ENCODE results near the gene DIP2C.

DIP2C gene

GRCh38 chr10:247480-247879 lies 442.0 kb downstream of the DIP2C start:
- Histone ChIP-seq H3K9me3 (ENCODE audit: low read length) (no peaks in the 10 kb centered on the region), H3K27me3 (ENCODE audit: insufficient read depth, low read length) (no peaks in the 10 kb centered on the region), H2AFZ (ENCODE audit: low read depth, low read length) (no peak overlapping the region), H3K36me3 (ENCODE audit: insufficient read depth, low read length) (peaks cover 82% of the 10 kb centered on the region), H3K4me1 (ENCODE audit: insufficient read depth, low read length) (no peaks in the 10 kb centered on the region), H3K4me3 (ENCODE audit: low read length) (no peak overlapping the region)

DNA sequence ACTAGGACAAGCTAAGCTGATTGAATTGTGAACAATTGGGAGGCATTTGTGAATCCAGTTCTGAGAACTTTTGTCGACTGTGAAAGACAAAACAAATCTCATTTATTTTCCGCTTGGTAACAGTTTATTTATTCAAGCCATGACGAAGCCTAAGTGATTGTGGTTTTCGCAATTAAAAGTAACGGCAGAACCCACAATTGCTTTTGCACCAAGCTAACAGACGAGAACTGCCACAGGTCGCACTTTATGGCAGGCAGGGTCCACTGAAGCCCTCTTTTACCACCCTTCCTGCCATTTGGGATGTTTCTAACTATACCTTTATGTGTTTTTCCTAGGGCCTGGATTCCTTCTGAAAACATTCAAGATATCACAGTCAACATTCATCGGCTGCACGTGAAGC lies 443.0 kb downstream of the DIP2C start:
- H3K9me3 ChIP-seq (ENCODE audit: low read length) = no peaks in the 10 kb centered on the region
- peaks cover 79% of the 10 kb centered on the region for H3K36me3 ChIP-seq (ENCODE audit: insufficient read depth, low read length)
- H3K4me1 ChIP-seq (ENCODE audit: insufficient read depth, low read length) = peaks cover 2% of the 10 kb centered on the region
- no peaks in the 10 kb centered on the region for H3K27me3 ChIP-seq (ENCODE audit: insufficient read depth, low read length)
- H2AFZ ChIP-seq (ENCODE audit: low read depth, low read length) = no peak overlapping the region
- H3K4me3 ChIP-seq (ENCODE audit: low read length) = no peak overlapping the region

GRCh38 chr10:244227-244626 lies 445.2 kb downstream of the DIP2C start:
- no peaks in the 10 kb centered on the region for H3K9me3 ChIP-seq (ENCODE audit: low read length)
- no peaks in the 10 kb centered on the region for H3K27me3 ChIP-seq (ENCODE audit: insufficient read depth, low read length)
- no peak overlapping the region for H2AFZ ChIP-seq (ENCODE audit: low read depth, low read length)
- H3K4me3 ChIP-seq (ENCODE audit: low read length) = no peak overlapping the region
- peaks cover 71% of the 10 kb centered on the region for H3K36me3 ChIP-seq (ENCODE audit: insufficient read depth, low read length)
- H3K4me1 ChIP-seq (ENCODE audit: insufficient read depth, low read length) = peaks cover 2% of the 10 kb centered on the region

GRCh38 chr10:241966-242643 lies 447.4 kb downstream of the DIP2C start:
- H3K4me3 ChIP-seq (ENCODE audit: low read length) = no peak overlapping the region
- peaks cover 65% of the 10 kb centered on the region for H3K36me3 ChIP-seq (ENCODE audit: insufficient read depth, low read length)
- H2AFZ ChIP-seq (ENCODE audit: low read depth, low read length) = no peak overlapping the region
- H3K27me3 ChIP-seq (ENCODE audit: insufficient read depth, low read length) = no peaks in the 10 kb centered on the region
- no peaks in the 10 kb centered on the region for H3K9me3 ChIP-seq (ENCODE audit: low read length)
- H3K4me1 ChIP-seq (ENCODE audit: insufficient read depth, low read length) = peaks cover 2% of the 10 kb centered on the region

- H3K27me3 ChIP-seq (ENCODE audit: insufficient read depth, low read length) = no peaks in the 10 kb centered on the region
- H3K4me3 ChIP-seq (ENCODE audit: low read length) = no peak overlapping the region
- no peaks in the 10 kb centered on the region for H3K9me3 ChIP-seq (ENCODE audit: low read length)
- H3K4me1 ChIP-seq (ENCODE audit: insufficient read depth, low read length) = peaks cover 2% of the 10 kb centered on the region
- H2AFZ ChIP-seq (ENCODE audit: low read depth, low read length) = no peak overlapping the region
- H3K36me3 ChIP-seq (ENCODE audit: insufficient read depth, low read length) = peaks cover 64% of the 10 kb centered on the region
These were observed 448.0 kb downstream of the DIP2C start for GRCh38 chr10:241451-241850.

DNA sequence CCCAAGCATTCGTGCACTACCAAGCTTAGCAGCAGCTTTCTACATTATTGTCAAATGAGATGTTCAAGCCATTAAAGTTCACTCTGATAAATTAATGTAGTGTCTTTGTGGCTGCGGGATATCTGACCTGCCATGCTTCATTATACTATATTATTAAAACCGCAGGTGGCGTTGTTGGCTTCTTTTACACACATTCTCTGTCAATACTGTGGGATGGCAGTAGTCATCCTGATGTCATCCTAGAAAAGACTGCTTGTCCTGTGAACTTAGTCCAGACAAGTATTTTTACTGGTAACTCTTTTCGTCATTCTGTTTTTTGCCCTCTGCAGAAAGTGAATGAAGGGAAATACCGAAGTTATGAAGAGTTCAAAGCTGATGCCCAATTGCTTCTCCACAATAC lies 450.4 kb downstream of the DIP2C start:
- peaks cover 51% of the 10 kb centered on the region for H3K36me3 ChIP-seq (ENCODE audit: insufficient read depth, low read length)
- no peaks in the 10 kb centered on the region for H3K27me3 ChIP-seq (ENCODE audit: insufficient read depth, low read length)
- no peaks in the 10 kb centered on the region for H3K9me3 ChIP-seq (ENCODE audit: low read length)
- no peak overlapping the region for H2AFZ ChIP-seq (ENCODE audit: low read depth, low read length)
- peaks cover 2% of the 10 kb centered on the region for H3K4me1 ChIP-seq (ENCODE audit: insufficient read depth, low read length)
- no peak overlapping the region for H3K4me3 ChIP-seq (ENCODE audit: low read length)

DNA sequence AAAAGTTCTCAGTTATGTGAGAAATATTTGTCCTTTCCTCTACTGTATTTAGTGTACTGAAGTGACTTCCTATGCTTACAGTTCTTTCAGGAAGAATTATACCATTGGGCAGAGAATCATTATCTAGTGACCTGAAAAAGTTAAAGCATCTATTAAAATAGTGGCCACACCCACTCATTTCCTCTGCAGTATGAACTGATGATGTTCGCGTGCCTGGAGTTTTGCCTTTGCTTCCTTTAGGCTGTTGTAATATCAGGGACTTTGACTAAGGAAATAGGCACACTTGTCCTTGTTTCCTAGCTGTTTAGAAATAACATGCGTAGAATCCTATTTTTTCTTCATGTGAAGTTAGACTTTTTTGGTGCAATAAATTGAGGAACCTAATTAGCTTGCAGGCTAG lies 453.6 kb downstream of the DIP2C start:
- H3K9me3 ChIP-seq (ENCODE audit: low read length) = no peaks in the 10 kb centered on the region
- H3K4me1 ChIP-seq (ENCODE audit: insufficient read depth, low read length) = no peaks in the 10 kb centered on the region
- H3K4me3 ChIP-seq (ENCODE audit: low read length) = no peak overlapping the region
- H3K36me3 ChIP-seq (ENCODE audit: insufficient read depth, low read length) = peaks cover 37% of the 10 kb centered on the region
- no peaks in the 10 kb centered on the region for H3K27me3 ChIP-seq (ENCODE audit: insufficient read depth, low read length)
- H2AFZ ChIP-seq (ENCODE audit: low read depth, low read length) = no peak overlapping the region

- no peaks in the 10 kb centered on the region for H3K27me3 ChIP-seq (ENCODE audit: insufficient read depth, low read length)
- no peak overlapping the region for H3K4me3 ChIP-seq (ENCODE audit: low read length)
- H3K4me1 ChIP-seq (ENCODE audit: insufficient read depth, low read length) = no peaks in the 10 kb centered on the region
- H3K9me3 ChIP-seq (ENCODE audit: low read length) = no peaks in the 10 kb centered on the region
- no peak overlapping the region for H2AFZ ChIP-seq (ENCODE audit: low read depth, low read length)
- H3K36me3 ChIP-seq (ENCODE audit: insufficient read depth, low read length) = peaks cover 30% of the 10 kb centered on the region
These were observed 454.6 kb downstream of the DIP2C start for GRCh38 chr10:234708-235406.

- Histone ChIP-seq H3K4me3 (ENCODE audit: low read length) (no peak overlapping the region), H3K9me3 (ENCODE audit: low read length) (no peaks in the 10 kb centered on the region), H3K27me3 (ENCODE audit: insufficient read depth, low read length) (no peaks in the 10 kb centered on the region), H3K4me1 (ENCODE audit: insufficient read depth, low read length) (no peaks in the 10 kb centered on the region), H3K36me3 (ENCODE audit: insufficient read depth, low read length) (peaks cover 14% of the 10 kb centered on the region), H2AFZ (ENCODE audit: low read depth, low read length) (no peak overlapping the region)
These were observed 456.6 kb downstream of the DIP2C start for GRCh38 chr10:232878-233277.

DNA sequence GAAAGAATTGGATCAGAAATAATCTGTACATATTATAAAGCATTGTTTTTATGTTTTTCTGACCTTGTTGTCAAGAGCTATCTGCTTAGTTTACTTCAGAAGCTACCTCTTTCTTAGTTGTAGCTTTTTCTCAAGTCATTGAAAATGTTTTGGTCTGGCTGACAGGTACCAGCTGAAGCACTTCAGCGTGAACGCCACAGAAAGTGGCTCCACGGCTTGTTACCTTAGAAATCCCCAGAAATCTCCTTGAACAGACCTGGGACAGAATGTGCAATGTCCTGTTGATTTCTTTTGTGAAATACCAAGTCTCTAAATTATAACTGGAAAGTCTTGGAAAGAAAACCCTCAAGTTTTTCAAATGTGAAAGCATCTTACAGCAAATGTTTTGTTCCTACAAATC lies 457.4 kb downstream of the DIP2C start:
- Histone ChIP-seq H3K36me3 (ENCODE audit: insufficient read depth, low read length) (peaks cover 9% of the 10 kb centered on the region), H3K9me3 (ENCODE audit: low read length) (no peaks in the 10 kb centered on the region), H3K4me1 (ENCODE audit: insufficient read depth, low read length) (no peaks in the 10 kb centered on the region), H2AFZ (ENCODE audit: low read depth, low read length) (no peak overlapping the region), H3K4me3 (ENCODE audit: low read length) (no peak overlapping the region), H3K27me3 (ENCODE audit: insufficient read depth, low read length) (no peaks in the 10 kb centered on the region)

GRCh38 chr10:230758-231157 lies 458.7 kb downstream of the DIP2C start:
- Histone ChIP-seq H3K36me3 (ENCODE audit: insufficient read depth, low read length) (peaks cover 3% of the 10 kb centered on the region), H3K4me3 (ENCODE audit: low read length) (no peak overlapping the region), H3K27me3 (ENCODE audit: insufficient read depth, low read length) (no peaks in the 10 kb centered on the region)

DNA sequence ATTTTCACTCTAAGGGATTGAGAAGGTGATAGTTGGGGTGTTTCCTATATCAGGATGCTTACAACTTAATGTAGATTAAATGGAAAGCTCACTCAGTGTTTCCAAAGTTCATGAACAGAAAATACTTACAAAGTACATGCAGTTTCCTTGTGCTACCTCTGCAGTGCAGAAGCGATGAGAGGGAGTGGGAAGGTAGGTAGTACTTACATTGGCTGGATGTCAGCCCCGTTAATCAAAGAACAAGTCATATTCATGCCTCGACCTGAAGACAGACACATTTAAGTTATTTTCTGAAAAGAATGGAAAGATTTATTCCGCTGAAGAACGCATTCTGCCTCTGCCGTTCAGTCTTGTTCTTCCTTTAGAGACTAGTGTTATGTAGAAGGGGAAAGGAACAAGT lies 461.1 kb downstream of the DIP2C start:
- Histone ChIP-seq H3K4me3 (ENCODE audit: low read length) (no peak overlapping the region), H3K36me3 (ENCODE audit: insufficient read depth, low read length) (no peaks in the 10 kb centered on the region), H2AFZ (ENCODE audit: low read depth, low read length) (no peak overlapping the region), H3K27me3 (ENCODE audit: insufficient read depth, low read length) (no peaks in the 10 kb centered on the region), H3K9me3 (ENCODE audit: low read length) (no peaks in the 10 kb centered on the region), H3K4me1 (ENCODE audit: insufficient read depth, low read length) (no peaks in the 10 kb centered on the region)

More at GRCh38 chr10:230758-231157, 458.7 kb downstream of the DIP2C start:
- Histone ChIP-seq H3K4me1 (ENCODE audit: insufficient read depth, low read length) (no peaks in the 10 kb centered on the region), H3K9me3 (ENCODE audit: low read length) (no peaks in the 10 kb centered on the region), H2AFZ (ENCODE audit: low read depth, low read length) (no peak overlapping the region)

GRCh38 chr10:227014-227413 lies 462.5 kb downstream of the DIP2C start:
- Histone ChIP-seq H3K9me3 (ENCODE audit: low read length) (no peaks in the 10 kb centered on the region), H2AFZ (ENCODE audit: low read depth, low read length) (no peak overlapping the region), H3K27me3 (ENCODE audit: insufficient read depth, low read length) (no peaks in the 10 kb centered on the region), H3K4me3 (ENCODE audit: low read length) (no peak overlapping the region), H3K4me1 (ENCODE audit: insufficient read depth, low read length) (no peaks in the 10 kb centered on the region), H3K36me3 (ENCODE audit: insufficient read depth, low read length) (no peaks in the 10 kb centered on the region)

GRCh38 chr10:226018-226417 lies 463.4 kb downstream of the DIP2C start:
- H3K36me3 ChIP-seq (ENCODE audit: insufficient read depth, low read length) = peaks cover 5% of the 10 kb centered on the region

More at GRCh38 chr10:226018-226417, 463.4 kb downstream of the DIP2C start:
- Histone ChIP-seq H3K4me3 (ENCODE audit: low read length) (no peak overlapping the region), H3K27me3 (ENCODE audit: insufficient read depth, low read length) (no peaks in the 10 kb centered on the region), H3K4me1 (ENCODE audit: insufficient read depth, low read length) (no peaks in the 10 kb centered on the region), H2AFZ (ENCODE audit: low read depth, low read length) (no peak overlapping the region), H3K9me3 (ENCODE audit: low read length) (no peaks in the 10 kb centered on the region)
